PC-9 (cell line): ENCODE results near the gene HMG20A.

Source experiments
- CTCF ChIP-seq: fragments of 200-600 bp; sonication (generic); conservative IDR thresholded peaks from 2 replicates; pipeline ENCODE4 v1.6.1; 2017; ENCODE audit warnings: mixed run types, antibody characterized with exemption, mild to moderate bottlenecking, moderate library complexity
- EZH2 ChIP-seq: fragments of 200-600 bp; sonication (generic); IDR thresholded peaks from 2 replicates; pipeline ENCODE4 v1.8.0; 2017; ENCODE audit warnings: antibody characterized with exemption, low read depth

GRCh38 chr15:77410701-77411618, 9.7 kb upstream of the HMG20A start:
- TF ChIP-seq CTCF, result no peak
- no peak for TF ChIP-seq EZH2
